Upper lobe of left lung (tissue), 4 donors: ENCODE data around the gene PLPPR3.

Experiments
- EP300 ChIP-seq, 4 donors: sonication (generic); formaldehyde crosslinking; IDR thresholded peaks; one replicate each; pipeline ENCODE4 v1.5.1; 2017; ENCODE audit warnings: antibody characterized with exemption in 4 of 4, control low read depth in 2 of 4
- POLR2A ChIP-seq, 4 donors: fragments of 450-650 bp; IDR thresholded peaks; one replicate each; pipeline ENCODE4 v1.5.1; 2016 to 2017; ENCODE audit warnings: antibody characterized with exemption in 4 of 4, mild to moderate bottlenecking in 2 of 4
- TF ChIP-seq, protein P1 (sequence below), 6 experiments: fragments of 450-650 bp in 4 of 6; fragments of 200-600 bp in 2 of 6; sonication (generic) in 2 of 6; IDR thresholded peaks; one replicate each; pipeline ENCODE4 v1.5.1; 2016 to 2019; ENCODE audit warnings: antibody characterized with exemption in 6 of 6

DNA sequence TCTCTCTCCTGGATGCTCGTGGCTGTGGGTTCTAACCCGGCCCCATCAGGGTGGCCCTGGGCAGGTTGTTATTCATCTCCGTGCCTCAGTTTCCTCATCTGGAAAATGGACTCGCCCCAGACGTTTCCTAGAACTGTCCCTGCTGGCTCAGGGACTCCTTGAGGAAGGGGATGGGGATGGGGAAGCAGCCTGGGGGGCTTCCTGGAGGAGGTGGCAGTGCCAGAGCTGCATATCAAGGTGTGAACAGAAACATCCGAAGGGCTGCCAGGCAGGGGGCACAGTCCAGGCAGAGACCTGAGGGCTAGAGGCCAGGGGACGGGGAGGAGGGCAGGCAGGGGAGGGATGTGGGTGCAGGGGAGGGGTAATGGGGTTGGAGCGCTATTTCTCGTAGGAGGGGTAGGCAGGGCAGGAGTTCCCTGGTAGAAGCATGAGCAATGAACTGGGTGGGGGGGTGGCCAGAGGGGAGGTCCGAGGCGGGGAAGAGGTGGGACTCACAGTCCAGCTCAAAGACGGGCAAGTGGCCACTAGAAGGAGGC lies 26.7 kb upstream of the PLPPR3 start:
- no peak for TF ChIP-seq POLR2A (IDR thresholded peaks at IDR 0.05)
- TF ChIP-seq, protein P1, sequence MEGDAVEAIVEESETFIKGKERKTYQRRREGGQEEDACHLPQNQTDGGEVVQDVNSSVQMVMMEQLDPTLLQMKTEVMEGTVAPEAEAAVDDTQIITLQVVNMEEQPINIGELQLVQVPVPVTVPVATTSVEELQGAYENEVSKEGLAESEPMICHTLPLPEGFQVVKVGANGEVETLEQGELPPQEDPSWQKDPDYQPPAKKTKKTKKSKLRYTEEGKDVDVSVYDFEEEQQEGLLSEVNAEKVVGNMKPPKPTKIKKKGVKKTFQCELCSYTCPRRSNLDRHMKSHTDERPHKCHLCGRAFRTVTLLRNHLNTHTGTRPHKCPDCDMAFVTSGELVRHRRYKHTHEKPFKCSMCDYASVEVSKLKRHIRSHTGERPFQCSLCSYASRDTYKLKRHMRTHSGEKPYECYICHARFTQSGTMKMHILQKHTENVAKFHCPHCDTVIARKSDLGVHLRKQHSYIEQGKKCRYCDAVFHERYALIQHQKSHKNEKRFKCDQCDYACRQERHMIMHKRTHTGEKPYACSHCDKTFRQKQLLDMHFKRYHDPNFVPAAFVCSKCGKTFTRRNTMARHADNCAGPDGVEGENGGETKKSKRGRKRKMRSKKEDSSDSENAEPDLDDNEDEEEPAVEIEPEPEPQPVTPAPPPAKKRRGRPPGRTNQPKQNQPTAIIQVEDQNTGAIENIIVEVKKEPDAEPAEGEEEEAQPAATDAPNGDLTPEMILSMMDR (IDR thresholded peaks at IDR 0.05) = no peak
- TF ChIP-seq EP300 (IDR thresholded peaks at IDR 0.05) = no peak
